Measurements from ENCODE around the gene COPS2. TPM values are rescaled to one million over a fixed set of nuclear protein-coding genes. Genes with fewer than 3 reads are reported as not detected.

The COPS2 gene
- total and polyA plus RNA-seq, 9 of the 15 experiments (the other 6 are each of a cell fraction or from before 2014, with no cell fraction given): 66.4 to 154 (median 117) TPM

- H3K79me2 ChIP-seq (ENCODE audit: control insufficient read depth, insufficient read depth, low read length): no peaks in the 10 kb centered on the region
- no peaks in the 10 kb centered on the region for H3K27me3 ChIP-seq (ENCODE audit: control insufficient read depth in 2 of 2, insufficient read depth in 2 of 2, low read length in 2 of 2)
- no peaks in the 10 kb centered on the region for H3K9me1 ChIP-seq (ENCODE audit: control insufficient read depth, insufficient read depth, low read length)
- in situ Hi-C loops (cut with MboI) (no loop called here), intact Hi-C loops (cut with micrococcal nuclease) (no loop called here)
- H2AFZ ChIP-seq (ENCODE audit: low read depth, low read length): no peak overlapping the region
- ATAC-seq (no peak), DNase-seq (ENCODE audit: extremely low read depth in 1 of 4, low spot score in 3 of 4) (no peak), FAIRE-seq (no peak)
- ChIA-PET CTCF (ENCODE audit: low intra/inter-chr PET ratio) (no interaction called here), POLR2A (interaction anchor here (0.6 to 1.2 kb wide), 5 partner anchors 10 to 77 kb away, joined by 3 to 5 read pairs (median 3); no protein-coding TSS in a partner anchor)
- TF ChIP-seq SAFB2 (IDR thresholded peaks at IDR 0.05; ENCODE audit: borderline replicate concordance, low read depth, low read length, severe bottlenecking) (no peak), ZNF24 (IDR thresholded peaks at IDR 0.05) (no peak), POLR2G (IDR thresholded peaks at IDR 0.05; ENCODE audit: low read depth, low read length) (no peak), POLR2AphosphoS5 (IDR thresholded peaks at IDR 0.05; ENCODE audit: control insufficient read depth, insufficient read depth, low read depth, low read length) (no peak), HEY1 (CRISPR knock-in tag; IDR thresholded peaks at IDR 0.05; ENCODE audit: borderline replicate concordance) (no peak), RERE (CRISPR knock-in tag; IDR thresholded peaks at IDR 0.05; ENCODE audit: borderline replicate concordance) (no peak)
- H3K4me1 ChIP-seq (replicated peaks in 1 of 2; ENCODE audit: control insufficient read depth in 2 of 2, insufficient read depth in 2 of 2, low read length in 2 of 2): no peaks in the 10 kb centered on the region
- no peaks in the 10 kb centered on the region for H4K20me1 ChIP-seq (replicated peaks; ENCODE audit: control insufficient read depth, insufficient read depth, low read length)
- H3K4me3 ChIP-seq: no peak overlapping the region
- H3K4me2 ChIP-seq (ENCODE audit: insufficient read depth, low read length): no peak overlapping the region
- BruUV-seq (replicated peaks): no TSS peak
- no peaks in the 10 kb centered on the region for H3K9me3 ChIP-seq (replicated peaks; ENCODE audit: control insufficient read depth, insufficient read depth, low read depth, low read length)
- WGBS (ENCODE audit: insufficient coverage, low coverage, missing lambda C conversion rate): 56% methylated on average over 1 of the region's 1 CpG
- peaks cover 9% of the 10 kb centered on the region; the same call in 1 of the 3 replicates for H3K36me3 ChIP-seq (ENCODE audit: control insufficient read depth, insufficient read depth, low read length)
- no peak overlapping the region for H3K9ac ChIP-seq (ENCODE audit: insufficient read depth in 1 of 2, low read depth in 2 of 2, low read length in 2 of 2)
- H3K27ac ChIP-seq (ENCODE audit: extremely low read depth, low read depth, low read length): no peak overlapping the region
Observed at GRCh38 chr15:49094923-49095322, 60.5 kb downstream of the COPS2 start.
